SJCRH30 (cell line): ENCODE measurements around the gene GADD45G. TPM values are rescaled to one million over a fixed set of nuclear protein-coding genes. Genes with fewer than 3 reads are reported as not detected.
A peak's percentile ranks its signal among the peaks of the same experiment; 100 is the strongest.

Experiments
- DNase-seq, 2 experiments: peaks; one replicate each; pipeline ENCODE4 v3.0.0-alpha.2; 2015 to 2020
- H3K27ac ChIP-seq: fragments of 250-450 bp; sonication (Bioruptor Pico); 2 replicates; pipeline ENCODE4 v1.5.1; 2020; ENCODE audit warnings: mild to moderate bottlenecking, moderate library complexity
- H3K27me3 ChIP-seq: fragments of 250-450 bp; sonication (Bioruptor Pico); 2 replicates; pipeline ENCODE4 v1.5.1; 2020; ENCODE audit warnings: mild to moderate bottlenecking, moderate library complexity
- H3K36me3 ChIP-seq: fragments of 250-450 bp; sonication (Bioruptor Pico); 2 replicates; pipeline ENCODE4 v1.5.1; 2020; ENCODE audit warnings: mild to moderate bottlenecking, moderate library complexity
- H3K4me1 ChIP-seq: fragments of 250-450 bp; sonication (Bioruptor Pico); 2 replicates; pipeline ENCODE4 v1.5.1; 2020; ENCODE audit warnings: mild to moderate bottlenecking, moderate library complexity
- H3K4me3 ChIP-seq: fragments of 250-450 bp; sonication (Bioruptor Pico); 2 replicates; pipeline ENCODE4 v1.5.1; 2020; ENCODE audit warnings: mild to moderate bottlenecking, moderate library complexity
- H3K9me3 ChIP-seq: fragments of 250-450 bp; sonication (Bioruptor Pico); replicated peaks from 2 replicates; pipeline ENCODE4 v1.5.1; 2020; ENCODE audit warnings: mild to moderate bottlenecking, moderate library complexity
- total RNA-seq: library from RNA; depleted of rRNA; stranded (reverse); fragments of >200 nt; shearing (Covaris generic); gene quantifications from 2 replicates; pipeline ENCODE4 v1.2.3, GENCODE V29; 2014

The GADD45G gene
- total RNA-seq, 1 experiment from 2014 or later, result 23.5 TPM

DNA sequence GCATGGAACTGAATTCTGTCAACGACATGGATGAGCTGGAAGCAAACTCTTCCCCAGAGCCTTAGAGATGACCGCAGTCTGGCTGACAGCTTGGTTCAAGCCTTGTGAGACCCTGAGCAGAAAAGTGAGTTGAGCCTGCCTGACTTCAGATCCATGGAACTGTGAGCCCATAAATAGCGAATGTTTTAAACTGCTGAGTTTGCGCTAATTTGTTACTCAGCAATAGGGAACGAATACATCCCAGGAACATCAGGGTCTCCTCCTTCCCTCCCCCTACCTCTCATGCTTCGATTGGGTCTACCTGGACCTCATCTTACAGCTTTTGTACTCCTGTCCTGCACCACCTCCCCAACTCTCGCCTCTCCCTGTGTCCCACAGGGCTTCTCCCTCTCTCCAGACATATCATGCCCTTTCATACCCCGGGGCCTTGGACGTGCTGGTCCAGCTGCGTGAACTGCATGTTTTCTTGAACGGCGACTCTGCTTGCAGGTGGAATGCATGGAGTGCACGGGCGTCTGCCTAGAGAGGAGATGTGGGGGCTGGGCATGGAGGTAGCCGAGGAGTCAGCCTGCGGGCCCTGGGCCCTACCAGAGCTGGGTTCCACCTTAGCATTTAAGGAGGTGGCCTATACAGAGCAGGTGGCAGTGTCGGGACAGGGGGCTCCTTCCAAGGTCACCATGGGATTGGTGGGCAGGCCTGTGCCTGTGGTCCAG is 7.9 kb downstream of the GADD45G start:
- H3K27ac ChIP-seq, result no peak overlapping the region
- H3K27me3 ChIP-seq, result no peaks in the 10 kb centered on the region
- no peak for DNase-seq

DNA sequence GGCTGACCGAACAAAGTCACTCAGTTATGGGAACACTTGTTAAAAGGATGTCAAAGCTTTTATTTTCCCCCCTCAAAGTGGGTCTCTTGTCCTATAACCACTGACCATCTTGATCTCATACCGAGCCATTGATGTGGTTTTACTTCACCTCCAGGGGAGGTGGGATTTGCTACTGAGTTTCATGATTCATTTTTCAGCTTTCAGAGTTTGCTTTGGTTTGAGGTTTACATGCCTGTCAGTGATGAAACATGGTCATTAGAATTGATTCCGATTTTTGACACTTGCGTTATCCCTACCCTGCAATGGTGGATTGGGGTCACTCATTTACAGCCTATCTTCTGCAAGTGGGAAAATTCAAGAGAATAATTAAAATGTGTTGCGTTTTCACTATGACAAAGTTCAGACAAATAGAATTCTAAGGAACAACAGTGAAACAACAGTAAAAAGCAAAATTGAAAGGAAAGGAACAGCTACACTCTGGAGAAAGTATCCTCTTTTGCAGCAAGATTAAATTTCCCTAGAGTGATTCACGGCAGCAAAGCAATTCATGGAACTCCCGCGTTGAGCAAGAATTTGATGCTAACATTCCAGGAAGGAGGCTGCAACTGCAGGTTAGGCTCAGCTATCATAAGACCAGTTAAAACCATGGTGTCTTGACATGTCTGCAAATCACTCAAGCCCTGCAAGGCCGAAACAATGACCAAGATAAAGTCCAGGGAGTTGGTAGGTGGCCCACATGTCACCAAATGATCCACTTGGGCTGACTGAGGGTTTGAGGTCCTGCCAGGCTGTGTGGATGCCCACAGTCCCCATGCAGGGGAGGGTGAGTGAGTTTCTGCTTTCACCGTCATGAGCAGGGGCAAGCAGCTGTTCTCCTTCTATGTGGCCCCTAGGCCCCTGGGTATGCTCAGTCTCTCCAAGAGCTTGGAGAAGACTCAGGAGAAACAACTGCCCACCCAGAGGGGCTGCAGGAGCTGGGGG is 9.4 kb downstream of the GADD45G start:
- H3K4me3 ChIP-seq, result no peak overlapping the region
- no peaks in the 10 kb centered on the region for H3K4me1 ChIP-seq
- H3K27ac ChIP-seq, result no peak overlapping the region
- no peaks in the 10 kb centered on the region for H3K27me3 ChIP-seq
- no peak for DNase-seq
- H3K36me3 ChIP-seq, result no peaks in the 10 kb centered on the region
- no peaks in the 10 kb centered on the region for H3K9me3 ChIP-seq

More for the DNA sequence above, 7.9 kb downstream of the GADD45G start:
- Histone ChIP-seq H3K4me3 (no peak overlapping the region), H3K36me3 (peaks cover under 1% of the 10 kb centered on the region; the same call in 1 of the 2 replicates), H3K4me1 (no peaks in the 10 kb centered on the region), H3K9me3 (no peaks in the 10 kb centered on the region)

DNA sequence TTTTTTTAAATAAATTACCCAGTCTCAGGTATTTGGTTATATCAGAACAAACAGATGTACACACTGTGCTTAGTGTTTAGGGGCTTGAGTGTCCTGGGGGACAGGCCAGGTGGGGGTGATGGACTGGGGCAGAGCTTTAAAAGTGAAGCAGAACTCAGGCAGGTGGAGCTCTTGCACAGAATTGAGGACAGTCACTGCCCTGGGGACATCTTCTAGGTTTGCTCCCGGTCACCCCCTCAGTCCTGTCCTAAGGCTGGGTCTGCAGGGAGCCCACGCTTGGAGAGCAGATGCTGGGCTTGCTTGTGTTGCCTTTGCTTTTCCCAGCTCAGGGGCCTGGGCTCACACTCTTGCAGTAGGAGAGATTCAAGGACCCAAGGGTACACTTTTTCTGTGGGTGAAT is 10.8 kb downstream of the GADD45G start:
- no peak for DNase-seq
- no peak overlapping the region for H3K27ac ChIP-seq

DNA sequence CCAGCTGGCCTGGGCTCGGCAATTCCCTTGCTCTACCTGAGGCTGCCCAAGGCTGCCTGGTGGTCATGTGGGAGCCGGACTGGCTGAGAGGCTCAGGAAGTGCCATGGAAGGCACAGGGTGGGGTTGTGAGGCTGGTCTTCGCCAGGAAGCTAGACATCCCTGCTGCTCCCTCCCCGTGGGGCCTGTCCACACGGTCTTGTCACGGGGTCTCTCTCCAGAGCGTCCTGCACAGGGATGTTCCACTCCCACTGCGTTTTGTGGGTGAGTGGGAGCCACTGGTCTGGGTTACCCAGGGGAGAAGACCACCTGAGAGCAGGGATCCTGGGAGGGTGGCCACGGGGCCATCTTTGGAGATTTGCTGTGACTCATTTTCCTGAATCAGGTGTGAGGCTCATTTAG is 11.6 kb downstream of the GADD45G start:
- no peaks in the 10 kb centered on the region for H3K9me3 ChIP-seq
- no peaks in the 10 kb centered on the region; the same call in 1 of the 2 replicates for H3K27me3 ChIP-seq
- H3K36me3 ChIP-seq, result no peaks in the 10 kb centered on the region
- DNase-seq, result no peak
- no peaks in the 10 kb centered on the region for H3K4me1 ChIP-seq
- no peak overlapping the region for H3K27ac ChIP-seq
- H3K4me3 ChIP-seq, result no peak overlapping the region

More for the DNA sequence above, 10.8 kb downstream of the GADD45G start:
- Histone ChIP-seq H3K36me3 (no peaks in the 10 kb centered on the region), H3K9me3 (no peaks in the 10 kb centered on the region), H3K4me1 (no peaks in the 10 kb centered on the region), H3K4me3 (no peak overlapping the region), H3K27me3 (no peaks in the 10 kb centered on the region; the same call in 1 of the 2 replicates)

DNA sequence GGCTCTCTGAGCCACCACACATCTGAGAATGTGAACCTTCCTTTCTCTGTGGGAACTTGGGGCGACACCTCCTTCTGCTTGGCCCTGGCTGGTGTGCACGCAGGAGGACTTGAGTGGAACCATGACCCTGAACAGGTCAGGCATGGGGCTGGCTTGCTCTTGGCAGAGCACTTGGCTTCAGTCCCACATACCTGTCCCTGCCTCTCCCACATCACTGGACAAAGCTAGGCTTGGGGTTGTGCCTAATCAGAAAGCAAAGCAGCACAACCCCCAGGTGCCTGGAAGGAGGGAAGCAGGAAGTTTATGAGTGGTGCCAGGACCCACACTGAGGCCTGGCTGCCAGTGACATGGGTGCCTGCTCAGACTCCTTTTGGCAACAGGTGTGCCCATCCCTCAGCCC is 13.2 kb downstream of the GADD45G start:
- H3K4me1 ChIP-seq, result peaks cover 9% of the 10 kb centered on the region
- H3K36me3 ChIP-seq, result no peaks in the 10 kb centered on the region
- H3K9me3 ChIP-seq, result no peaks in the 10 kb centered on the region
- DNase-seq, result no peak
- no peak overlapping the region for H3K4me3 ChIP-seq
- no peaks in the 10 kb centered on the region; the same call in 1 of the 2 replicates for H3K27me3 ChIP-seq
- H3K27ac ChIP-seq, result no peak overlapping the region

DNA sequence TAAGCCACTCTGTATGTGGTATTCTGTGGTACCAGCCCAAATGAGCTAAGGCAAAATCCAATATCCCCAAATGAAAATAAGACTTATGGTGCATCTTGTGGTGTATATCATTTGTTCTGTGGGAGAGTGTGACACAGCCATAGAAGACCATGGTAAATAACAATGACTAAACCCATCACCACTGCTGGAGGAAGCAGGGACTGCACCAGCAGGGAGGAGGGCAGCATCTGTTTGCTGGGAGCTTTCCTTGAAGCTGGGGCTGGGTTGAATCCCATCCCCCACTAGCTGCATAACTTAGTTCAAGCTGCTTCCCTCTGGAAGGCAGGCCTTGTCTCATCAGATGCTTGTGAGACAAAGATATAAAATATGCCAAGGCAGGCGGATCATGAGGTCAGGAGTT is 14.2 kb downstream of the GADD45G start:
- no peaks in the 10 kb centered on the region for H3K9me3 ChIP-seq
- H3K27ac ChIP-seq, result no peak overlapping the region
- peaks cover 19% of the 10 kb centered on the region for H3K4me1 ChIP-seq
- no peaks in the 10 kb centered on the region; the same call in 1 of the 2 replicates for H3K27me3 ChIP-seq
- no peaks in the 10 kb centered on the region for H3K36me3 ChIP-seq
- no peak for DNase-seq
- no peak overlapping the region for H3K4me3 ChIP-seq

DNA sequence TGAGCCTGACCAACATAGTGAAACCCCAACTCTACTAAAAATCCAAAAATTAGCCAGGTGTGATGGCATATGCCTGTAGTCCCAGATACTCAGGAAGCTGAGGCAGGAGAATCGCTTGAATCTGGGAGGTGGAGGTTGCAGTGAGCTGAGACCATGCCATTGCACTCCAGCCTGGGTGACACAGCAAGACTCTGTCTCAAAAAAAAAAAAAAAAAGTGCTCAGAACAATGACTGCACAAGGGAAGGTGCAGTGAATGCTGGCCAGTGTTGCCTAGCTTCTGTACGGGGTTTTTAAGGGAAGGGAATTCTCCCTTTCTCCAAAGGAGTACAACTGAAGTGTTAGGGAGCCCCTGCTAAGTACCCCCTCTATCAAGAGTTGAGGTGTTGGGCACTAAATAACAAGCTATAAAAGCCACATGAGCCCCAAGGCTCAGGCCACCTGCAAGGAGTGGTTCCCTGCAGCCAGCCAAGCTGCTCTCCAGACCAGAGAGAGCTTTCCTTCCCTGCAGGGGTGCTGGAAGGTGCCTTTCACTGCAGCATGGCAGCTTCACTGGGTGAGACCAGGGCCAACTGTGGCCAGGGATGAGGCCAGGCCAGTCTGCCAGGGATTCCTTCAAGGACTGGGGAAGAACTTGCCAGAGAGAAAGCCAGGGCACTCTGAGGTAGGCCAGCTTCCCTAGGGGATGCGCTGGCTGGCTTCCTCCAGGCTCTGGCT is 14.8 kb downstream of the GADD45G start:
- Histone ChIP-seq H3K9me3 (no peaks in the 10 kb centered on the region), H3K4me3 (no peak overlapping the region), H3K27ac (no peak overlapping the region), H3K4me1 (peaks cover 21% of the 10 kb centered on the region), H3K36me3 (no peaks in the 10 kb centered on the region), H3K27me3 (no peaks in the 10 kb centered on the region; the same call in 1 of the 2 replicates)
- DNase-seq, result no peak

DNA sequence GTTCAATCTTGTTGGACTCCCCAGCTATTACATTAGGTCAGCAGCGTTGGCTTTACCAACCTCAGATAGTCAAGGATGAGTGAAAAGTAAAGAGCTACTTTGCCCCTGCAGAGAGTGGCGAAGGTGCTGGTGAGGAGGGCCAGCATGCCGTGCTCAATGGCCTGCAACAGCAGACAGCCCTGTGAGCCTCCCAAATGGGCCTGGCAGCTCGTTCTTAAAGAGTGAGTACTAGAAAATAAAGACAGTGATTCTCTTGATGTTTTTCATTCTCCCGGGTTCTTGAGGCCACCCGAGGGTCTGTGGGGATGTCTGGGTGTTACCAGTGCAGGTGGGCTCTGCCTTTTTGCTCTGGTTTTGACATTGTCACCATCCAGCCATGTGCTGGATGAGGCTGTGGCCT is 16.2 kb downstream of the GADD45G start:
- H3K27me3 ChIP-seq, result no peaks in the 10 kb centered on the region; the same call in 1 of the 2 replicates

DNA sequence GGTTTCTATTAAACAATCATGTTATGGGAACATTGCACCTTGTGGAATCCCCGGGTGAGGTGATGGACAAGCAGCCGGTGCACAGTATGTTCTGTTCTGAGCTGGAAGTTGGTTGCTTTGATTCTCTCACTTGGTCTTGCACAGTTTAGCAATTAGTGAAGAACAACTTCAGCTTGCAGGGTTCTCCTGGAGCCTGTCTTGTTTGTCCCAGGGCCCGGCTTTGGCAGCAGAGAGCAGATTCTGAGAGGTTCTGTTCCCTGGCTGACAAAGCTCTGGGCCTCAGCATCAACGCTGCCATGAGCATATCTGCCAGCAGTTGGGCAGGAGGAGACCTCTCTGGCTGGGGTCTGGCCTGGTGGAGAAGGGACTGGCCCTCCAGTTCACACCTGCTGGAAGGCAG is 16.9 kb downstream of the GADD45G start:
- Histone ChIP-seq H3K4me1 (peaks cover 21% of the 10 kb centered on the region), H3K4me3 (no peak overlapping the region), H3K9me3 (no peaks in the 10 kb centered on the region), H3K27me3 (no peaks in the 10 kb centered on the region; the same call in 1 of the 2 replicates), H3K36me3 (no peaks in the 10 kb centered on the region), H3K27ac (no peak overlapping the region)
- no peak for DNase-seq

More for the DNA sequence above, 16.2 kb downstream of the GADD45G start:
- H3K4me3 ChIP-seq, result no peak overlapping the region
- peaks cover 21% of the 10 kb centered on the region for H3K4me1 ChIP-seq
- DNase-seq, result no peak
- H3K9me3 ChIP-seq, result no peaks in the 10 kb centered on the region
- no peak overlapping the region for H3K27ac ChIP-seq
- no peaks in the 10 kb centered on the region for H3K36me3 ChIP-seq

DNA sequence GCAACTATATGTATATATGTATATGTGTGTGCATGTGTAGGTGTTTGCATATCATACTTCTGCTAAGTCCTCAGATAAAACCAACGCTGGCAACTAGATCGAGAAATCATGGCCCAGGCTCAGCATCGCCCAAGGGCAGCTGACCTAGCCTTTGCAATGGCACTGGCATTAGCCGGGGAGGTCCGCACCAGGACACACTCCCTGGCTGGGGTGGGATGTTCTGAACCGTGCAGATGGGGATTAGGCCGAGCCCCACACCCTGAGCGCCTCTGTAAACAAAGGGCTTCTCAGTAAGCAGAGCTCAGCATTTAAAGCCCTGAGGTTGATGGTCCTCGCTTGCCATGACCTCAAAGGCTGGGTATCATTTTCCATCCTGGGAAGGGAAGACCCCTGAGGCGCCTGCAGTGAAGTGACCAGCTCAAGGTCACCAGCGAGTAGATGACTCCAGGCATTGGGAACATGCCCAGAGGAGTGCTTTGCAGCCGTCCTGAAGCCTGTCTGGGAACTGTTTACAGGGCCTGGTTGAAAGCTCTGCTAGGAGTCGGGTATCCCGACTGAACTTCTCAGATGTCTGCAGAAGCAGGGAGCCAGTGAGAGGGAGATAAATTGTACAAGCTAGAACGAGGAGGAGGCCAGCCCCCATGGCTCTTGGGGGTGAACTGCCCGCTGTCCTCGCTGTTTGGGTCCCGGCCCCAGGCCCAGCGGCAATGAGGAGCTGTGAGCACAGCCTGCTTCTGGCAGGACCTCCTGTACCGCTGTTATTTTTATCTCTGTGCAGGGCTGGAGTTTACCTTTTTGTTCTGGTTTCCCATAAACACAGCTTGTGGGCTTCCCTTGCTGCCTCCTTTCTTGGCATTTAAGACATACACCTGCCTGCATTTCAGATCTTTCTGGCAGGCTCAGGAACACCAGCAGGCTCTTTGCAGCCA is 18.4 kb downstream of the GADD45G start:
- H3K9me3 ChIP-seq, result no peaks in the 10 kb centered on the region
- H3K27me3 ChIP-seq, result no peaks in the 10 kb centered on the region; the same call in 1 of the 2 replicates
- peaks cover 21% of the 10 kb centered on the region for H3K4me1 ChIP-seq
- no peak overlapping the region for H3K27ac ChIP-seq
- peak; percentile 67 to 81 for DNase-seq
- H3K36me3 ChIP-seq, result no peaks in the 10 kb centered on the region
- no peak overlapping the region; the same call in 1 of the 2 replicates for H3K4me3 ChIP-seq

DNA sequence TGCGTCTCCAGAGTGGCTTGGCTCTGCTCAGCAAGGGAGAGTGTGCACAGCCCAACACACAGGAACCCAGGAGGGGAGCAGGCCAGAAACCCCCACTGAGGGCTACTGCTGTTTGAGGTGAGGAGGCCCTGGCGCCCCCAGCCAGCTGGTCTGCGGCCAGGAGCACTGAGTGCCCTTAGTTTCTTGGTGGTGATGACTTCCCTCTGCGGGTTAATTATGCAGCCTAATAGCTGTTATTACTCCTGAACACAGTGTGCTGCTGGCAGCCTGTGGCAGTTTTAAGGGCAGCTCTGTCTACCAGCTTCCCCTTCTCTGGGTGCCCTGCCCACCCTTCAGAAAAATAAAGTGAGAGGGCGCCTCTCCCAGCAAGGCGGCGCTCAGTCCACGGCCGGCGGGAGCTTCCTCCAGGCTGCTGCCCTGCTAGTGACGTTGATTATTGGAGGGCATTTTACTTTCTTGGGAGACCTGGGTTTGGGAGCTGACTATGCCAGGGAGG is 19.2 kb downstream of the GADD45G start:
- no peak overlapping the region for H3K27ac ChIP-seq
- no peaks in the 10 kb centered on the region; the same call in 1 of the 2 replicates for H3K27me3 ChIP-seq
- H3K4me3 ChIP-seq, result no peak overlapping the region
- no peaks in the 10 kb centered on the region for H3K36me3 ChIP-seq
- peak in 1 of 2 experiments; percentile 13 for DNase-seq
- H3K9me3 ChIP-seq, result no peaks in the 10 kb centered on the region
- H3K4me1 ChIP-seq, result peaks cover 21% of the 10 kb centered on the region

DNA sequence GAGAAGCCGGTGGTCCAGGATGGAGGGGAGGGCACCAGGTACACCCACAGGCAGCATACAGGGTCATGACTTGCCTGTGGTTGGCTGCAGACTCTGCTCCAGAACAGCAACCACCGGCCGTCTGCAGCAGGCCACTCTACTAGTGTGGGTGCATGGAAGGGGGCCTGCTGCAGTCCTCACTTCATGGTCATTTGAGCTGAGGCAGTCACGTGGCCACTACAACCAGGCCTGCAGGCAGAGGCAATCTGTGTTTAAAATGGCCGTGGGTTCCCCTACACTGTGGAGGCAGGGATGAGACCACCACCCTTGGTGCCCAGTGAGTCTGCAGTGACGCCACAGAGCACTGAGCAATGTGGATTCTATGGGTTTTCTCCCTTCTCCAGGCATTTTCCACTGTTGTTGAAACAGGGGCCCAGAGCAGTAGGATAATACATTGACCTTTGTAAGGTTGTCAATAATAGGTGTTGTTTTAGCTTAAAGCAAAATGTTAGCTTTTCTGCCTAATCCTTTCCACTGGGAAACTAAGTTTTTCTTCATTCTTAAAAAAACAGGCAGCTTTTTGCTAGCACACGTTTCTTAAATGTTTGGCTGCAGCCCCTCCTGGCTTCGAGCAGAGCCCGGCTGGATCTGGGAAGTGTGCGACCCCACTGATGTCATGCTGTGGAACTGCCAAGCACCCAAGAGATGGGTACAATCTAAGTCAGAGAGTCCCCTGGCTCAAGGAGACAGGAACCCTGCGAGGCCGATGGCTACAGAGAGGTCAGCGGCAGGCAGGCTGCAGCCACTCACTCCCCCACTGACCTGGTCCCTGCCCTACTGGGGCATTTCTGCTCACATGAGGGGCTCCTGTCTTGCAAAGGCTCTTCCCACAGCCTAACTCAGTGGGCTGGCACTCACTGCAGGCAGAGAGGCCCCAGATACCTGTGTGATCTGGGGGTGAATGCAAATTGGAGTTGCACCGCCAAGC is 21.2 kb downstream of the GADD45G start:
- Histone ChIP-seq H3K27me3 (no peaks in the 10 kb centered on the region), H3K4me1 (peaks cover 28% of the 10 kb centered on the region), H3K27ac (no peak overlapping the region), H3K36me3 (no peaks in the 10 kb centered on the region), H3K9me3 (no peaks in the 10 kb centered on the region), H3K4me3 (no peak overlapping the region)
- DNase-seq, result no peak
